Effector memory CD4-positive, alpha-beta T cell (primary cell): ENCODE results near the gene RRBP1.

Source experiments
- DNase-seq, 3 donors: peaks; one replicate each; pipeline ENCODE4 v3.0.0-alpha.2; 2020
- H3K27ac ChIP-seq: 2 replicates; pipeline ENCODE4 v1.7.0; 2013; ENCODE audit warnings: mild to moderate bottlenecking, low read length, moderate library complexity; ENCODE audit not compliant: insufficient read depth, poor library complexity, severe bottlenecking
- H3K27me3 ChIP-seq: replicated peaks from 2 replicates; pipeline ENCODE4 v1.7.0; 2013; ENCODE audit warnings: mild to moderate bottlenecking, low read length; ENCODE audit not compliant: insufficient read depth, control insufficient read depth, poor library complexity, severe bottlenecking
- H3K36me3 ChIP-seq: 2 replicates; pipeline ENCODE4 v1.7.0; 2013; ENCODE audit warnings: mild to moderate bottlenecking, low read length, moderate library complexity; ENCODE audit not compliant: control insufficient read depth, insufficient read depth
- H3K4me1 ChIP-seq: 2 replicates; pipeline ENCODE4 v1.7.0; 2013; ENCODE audit warnings: low read length, mild to moderate bottlenecking; ENCODE audit not compliant: control insufficient read depth, insufficient read depth, poor library complexity, severe bottlenecking
- H3K4me3 ChIP-seq: 2 replicates; pipeline ENCODE4 v1.7.0; 2013; ENCODE audit warnings: low read length, low read depth, mild to moderate bottlenecking; ENCODE audit not compliant: insufficient read depth, poor library complexity, severe bottlenecking
- H3K9me3 ChIP-seq: 2 replicates; pipeline ENCODE4 v1.7.0; 2013; ENCODE audit warnings: mild to moderate bottlenecking, low read length, moderate library complexity; ENCODE audit not compliant: control insufficient read depth

Gene RRBP1

DNA sequence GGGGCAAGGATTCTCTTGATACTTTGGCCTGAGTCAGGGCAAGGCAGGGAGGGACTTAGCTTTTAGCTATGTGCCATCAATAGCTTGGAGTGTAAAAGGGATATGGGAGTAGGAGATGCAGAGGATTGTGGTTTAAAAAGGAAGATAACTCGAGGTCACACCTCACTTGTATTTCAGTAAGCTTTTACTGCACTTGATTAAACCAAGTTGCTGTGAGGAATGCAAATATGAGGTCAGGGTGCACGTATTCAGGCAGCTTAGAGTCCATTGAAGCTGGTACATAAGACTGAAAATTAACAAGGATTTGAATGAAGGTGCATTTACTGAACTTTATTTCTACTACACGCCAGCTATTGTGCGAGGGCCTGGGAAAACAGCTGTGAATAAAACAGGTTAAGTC, 80.1 kb downstream of the RRBP1 start:
- Histone ChIP-seq H3K4me1 (no peaks in the 10 kb centered on the region), H3K27ac (no peak overlapping the region), H3K4me3 (no peak overlapping the region), H3K9me3 (no peaks in the 10 kb centered on the region), H3K27me3 (no peaks in the 10 kb centered on the region), H3K36me3 (peaks cover 12% of the 10 kb centered on the region)
- no peak for DNase-seq

DNA sequence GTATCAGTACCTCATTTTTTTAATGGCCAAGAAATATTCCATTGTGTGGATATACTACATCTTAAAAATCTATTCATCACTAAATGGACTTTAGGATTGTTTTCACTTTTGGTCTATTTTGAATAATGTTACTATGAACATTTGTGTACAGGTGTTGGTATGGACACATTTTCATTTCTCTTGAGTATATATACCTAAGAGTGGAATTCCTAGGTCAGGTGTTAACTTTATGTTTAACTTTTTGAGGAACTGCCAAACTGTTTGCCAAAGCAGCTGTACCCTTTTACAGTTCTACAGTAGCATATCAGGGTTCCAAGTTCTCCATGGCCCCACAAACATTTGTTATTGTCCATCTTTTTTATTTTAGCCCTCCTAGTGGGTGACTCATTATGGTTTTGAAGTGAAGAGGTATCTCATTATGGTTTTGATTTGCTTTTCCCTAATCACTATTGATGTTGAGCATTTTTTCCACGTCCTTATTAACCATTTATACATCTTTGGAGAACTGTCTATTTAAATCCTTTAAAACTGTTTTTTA, 84.0 kb downstream of the RRBP1 start:
- no peaks in the 10 kb centered on the region for H3K4me1 ChIP-seq
- no peaks in the 10 kb centered on the region for H3K27me3 ChIP-seq

DNA sequence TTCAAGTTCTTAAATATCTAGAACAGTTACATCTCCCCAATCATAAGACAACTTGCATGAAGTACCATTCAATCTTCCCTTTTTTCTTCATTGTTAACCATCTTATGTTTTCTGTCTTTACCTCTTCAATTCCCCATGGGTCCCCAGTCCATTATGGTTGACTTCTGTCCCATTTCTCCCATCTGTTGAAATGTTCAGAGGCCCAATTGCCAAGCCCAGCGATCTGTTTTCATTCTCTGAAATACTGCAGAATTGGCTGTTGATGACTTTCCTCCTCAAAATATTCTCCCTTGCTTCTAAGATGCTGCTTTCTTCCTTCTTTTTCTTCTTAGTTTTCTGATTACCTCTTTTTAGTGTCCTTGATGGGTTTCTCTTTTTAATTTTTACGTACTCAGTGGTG, 86.2 kb downstream of the RRBP1 start:
- no peak for DNase-seq
- Histone ChIP-seq H3K27me3 (no peaks in the 10 kb centered on the region), H3K27ac (no peak overlapping the region), H3K9me3 (no peaks in the 10 kb centered on the region), H3K4me3 (no peak overlapping the region), H3K36me3 (no peaks in the 10 kb centered on the region), H3K4me1 (no peaks in the 10 kb centered on the region)

More for the DNA sequence above, 84.0 kb downstream of the RRBP1 start:
- Histone ChIP-seq H3K27ac (no peak overlapping the region), H3K9me3 (no peaks in the 10 kb centered on the region), H3K36me3 (no peaks in the 10 kb centered on the region), H3K4me3 (no peak overlapping the region)
- DNase-seq: no peak

DNA sequence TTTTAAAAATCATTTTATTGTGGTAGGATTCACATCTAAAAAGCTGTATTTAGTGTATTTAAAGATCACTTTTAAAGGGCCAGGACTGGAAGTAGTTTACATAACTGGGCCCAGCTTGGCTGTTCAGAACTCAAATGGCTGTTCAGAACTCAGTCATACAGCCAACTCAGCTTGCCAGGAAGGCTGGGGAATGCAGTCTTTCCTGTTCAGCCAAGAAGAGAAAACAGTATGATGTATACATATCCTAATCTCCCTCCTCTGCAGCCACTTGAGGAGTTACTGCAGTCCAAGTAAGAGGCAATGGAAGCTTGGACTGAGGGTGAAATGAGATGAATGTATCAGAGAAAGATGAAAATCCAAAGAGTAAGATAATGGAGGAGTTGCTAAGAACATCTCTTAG, 87.6 kb downstream of the RRBP1 start:
- no peak overlapping the region for H3K27ac ChIP-seq
- no peak for DNase-seq
- no peak overlapping the region for H3K4me3 ChIP-seq
- H3K9me3 ChIP-seq: no peaks in the 10 kb centered on the region
- no peaks in the 10 kb centered on the region for H3K36me3 ChIP-seq
- no peaks in the 10 kb centered on the region for H3K27me3 ChIP-seq
- H3K4me1 ChIP-seq: no peaks in the 10 kb centered on the region

DNA sequence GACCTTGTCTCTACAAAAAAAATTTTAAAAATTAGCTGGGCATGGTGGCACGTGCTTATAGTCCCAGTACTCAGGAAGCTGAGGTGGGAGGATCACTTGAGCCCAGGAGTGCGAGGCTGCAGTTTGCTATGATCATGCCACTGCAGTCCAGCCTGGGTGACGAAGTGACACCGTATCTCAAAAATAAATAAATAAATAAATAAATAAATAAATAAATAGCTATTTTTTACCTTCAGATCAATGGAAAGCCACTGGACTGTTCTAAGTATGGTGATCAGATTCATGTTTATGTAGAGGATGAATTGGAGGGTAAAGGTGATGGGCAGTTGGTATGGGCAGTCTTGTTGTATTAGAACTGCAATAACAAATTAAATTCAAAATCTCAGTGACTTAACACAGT, 88.1 kb downstream of the RRBP1 start:
- Histone ChIP-seq H3K9me3 (no peaks in the 10 kb centered on the region), H3K36me3 (no peaks in the 10 kb centered on the region), H3K4me1 (no peaks in the 10 kb centered on the region), H3K4me3 (no peak overlapping the region), H3K27me3 (no peaks in the 10 kb centered on the region), H3K27ac (no peak overlapping the region)
- no peak for DNase-seq

DNA sequence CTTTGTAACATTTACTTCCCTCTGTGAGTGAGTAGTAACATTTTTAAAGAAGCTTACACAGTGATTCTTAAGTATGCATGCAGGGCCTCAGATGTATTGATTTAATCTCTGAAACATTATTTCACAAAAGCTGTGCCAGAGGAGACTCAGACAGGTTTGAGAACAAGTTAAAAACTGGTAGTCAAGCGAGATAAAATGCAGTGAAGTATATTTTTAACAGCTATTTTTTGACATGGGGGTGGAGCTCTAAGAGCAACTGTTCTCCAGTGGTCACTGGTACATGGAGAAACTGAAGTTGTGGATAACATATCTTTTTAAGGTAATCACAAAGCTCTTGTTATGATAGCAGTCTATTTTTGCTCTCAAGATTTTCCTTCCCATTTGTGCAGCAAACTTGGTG, 91.8 kb downstream of the RRBP1 start:
- no peak for DNase-seq
- Histone ChIP-seq H3K4me3 (no peak overlapping the region), H3K27ac (no peak overlapping the region), H3K27me3 (no peaks in the 10 kb centered on the region), H3K9me3 (no peaks in the 10 kb centered on the region), H3K36me3 (no peaks in the 10 kb centered on the region), H3K4me1 (no peaks in the 10 kb centered on the region)

DNA sequence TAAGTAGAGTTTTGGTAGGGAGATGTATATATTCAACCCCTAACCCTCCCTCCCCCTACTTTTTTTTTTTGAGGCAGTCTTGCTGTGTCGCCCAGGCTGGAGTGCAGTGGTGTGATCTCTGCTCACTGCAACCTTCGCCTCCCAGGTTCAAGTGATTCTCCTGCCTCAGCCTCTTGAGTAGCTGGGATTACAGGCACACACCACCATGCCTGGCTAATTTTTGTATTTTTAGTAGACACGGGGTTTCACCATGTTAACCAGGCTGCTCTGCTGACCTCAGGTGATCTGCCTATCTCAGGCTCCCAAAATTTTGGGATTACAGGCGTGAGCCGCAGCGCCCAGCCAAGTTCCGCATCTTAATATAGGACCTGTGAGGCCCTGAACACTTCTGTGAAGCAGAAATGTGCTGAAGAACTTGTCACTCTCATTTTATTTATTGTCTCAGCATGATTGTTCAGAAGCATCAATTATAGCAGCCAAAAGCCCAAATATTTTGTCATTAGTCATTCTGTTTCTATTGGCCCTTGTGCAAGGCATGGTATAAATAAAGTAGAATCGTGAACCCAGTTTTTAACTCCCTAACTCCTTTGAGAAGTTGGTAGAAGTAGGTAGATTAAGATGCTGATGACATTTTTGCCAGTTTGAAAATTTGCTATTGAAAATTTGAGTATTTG, 92.7 kb downstream of the RRBP1 start:
- DNase-seq: no peak
- no peak overlapping the region for H3K27ac ChIP-seq
- H3K27me3 ChIP-seq: no peaks in the 10 kb centered on the region
- H3K9me3 ChIP-seq: no peaks in the 10 kb centered on the region
- H3K4me1 ChIP-seq: no peaks in the 10 kb centered on the region
- no peaks in the 10 kb centered on the region for H3K36me3 ChIP-seq
- H3K4me3 ChIP-seq: no peak overlapping the region

DNA sequence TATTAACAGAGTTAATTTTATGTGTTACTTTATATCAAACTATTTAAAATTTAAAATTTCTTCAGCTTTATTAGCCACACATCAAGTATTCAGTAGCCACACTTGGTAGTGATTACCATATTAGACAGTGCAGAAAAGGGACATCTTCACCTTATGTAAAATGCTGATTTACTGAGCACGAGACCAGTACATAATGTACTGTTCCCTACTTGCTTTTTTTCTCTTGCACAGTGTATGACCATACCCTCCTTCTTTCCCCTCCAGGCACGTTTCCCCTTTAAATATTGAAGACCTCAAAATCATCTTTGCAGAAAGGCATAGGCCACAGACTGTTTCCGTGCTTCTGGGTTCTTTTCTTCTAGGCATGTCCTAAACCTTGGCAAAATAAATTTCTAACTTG, 94.2 kb downstream of the RRBP1 start:
- Histone ChIP-seq H3K27me3 (no peaks in the 10 kb centered on the region), H3K27ac (no peak overlapping the region), H3K4me3 (no peak overlapping the region), H3K9me3 (no peaks in the 10 kb centered on the region), H3K4me1 (no peaks in the 10 kb centered on the region), H3K36me3 (no peaks in the 10 kb centered on the region)
- no peak for DNase-seq

DNA sequence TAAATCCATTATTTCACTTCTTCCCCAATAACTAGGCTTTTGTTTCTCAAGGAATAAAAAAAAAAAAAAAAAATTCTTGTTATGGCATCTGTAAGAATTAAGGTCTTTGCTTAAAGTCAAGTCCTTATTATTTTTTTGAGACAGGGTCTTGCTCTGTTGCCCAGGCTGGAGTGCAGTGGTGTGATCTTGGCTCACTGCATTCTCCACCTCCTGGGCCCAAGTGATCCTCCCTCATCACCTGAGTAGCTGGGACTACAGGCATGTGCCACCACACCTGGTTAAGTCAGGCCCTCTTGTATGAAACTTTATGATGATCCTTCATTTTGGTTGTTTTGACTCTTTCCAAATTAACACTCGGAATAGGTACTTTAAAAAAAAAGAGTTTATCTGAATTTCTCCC, 94.9 kb downstream of the RRBP1 start:
- no peak overlapping the region for H3K4me3 ChIP-seq
- no peaks in the 10 kb centered on the region for H3K9me3 ChIP-seq
- no peaks in the 10 kb centered on the region for H3K4me1 ChIP-seq
- no peak for DNase-seq
- no peaks in the 10 kb centered on the region for H3K27me3 ChIP-seq
- H3K36me3 ChIP-seq: no peaks in the 10 kb centered on the region
- no peak overlapping the region for H3K27ac ChIP-seq

DNA sequence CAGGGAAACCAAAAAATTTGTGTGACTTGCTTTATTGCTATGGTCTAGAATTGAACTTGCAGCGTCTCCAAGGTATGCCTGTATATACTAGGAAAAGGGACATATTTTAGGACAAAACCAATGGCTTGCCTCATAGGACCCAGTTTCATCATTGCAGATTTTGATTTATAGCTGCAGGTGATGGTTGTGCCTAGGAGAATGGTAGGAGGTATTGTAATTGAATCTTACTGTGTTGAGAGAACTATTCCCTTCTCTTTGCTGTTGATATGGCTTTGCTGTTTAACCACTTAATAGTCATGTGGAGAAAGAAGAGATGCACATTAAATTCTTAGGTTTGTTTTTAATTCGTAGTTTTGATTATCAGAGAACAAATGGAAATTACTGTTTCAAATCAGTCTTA, 95.8 kb downstream of the RRBP1 start:
- no peaks in the 10 kb centered on the region for H3K36me3 ChIP-seq
- no peaks in the 10 kb centered on the region for H3K27me3 ChIP-seq

More for the DNA sequence above, 95.8 kb downstream of the RRBP1 start:
- no peaks in the 10 kb centered on the region for H3K4me1 ChIP-seq
- no peaks in the 10 kb centered on the region for H3K9me3 ChIP-seq
- no peak overlapping the region for H3K4me3 ChIP-seq
- DNase-seq: no peak
- H3K27ac ChIP-seq: no peak overlapping the region
